Coronary artery (tissue), 2 donors: ENCODE measurements around the gene RAX.

Source experiments
- DNase-seq: peaks from one replicate; pipeline ENCODE4 v3.0.0-alpha.2; 2017; ENCODE audit warnings: low spot score
- H3K27ac ChIP-seq, 2 donors: fragments of 200-600 bp; sonication (generic); one replicate each; pipeline ENCODE4 v1.5.1; 2016 to 2019
- H3K4me3 ChIP-seq: fragments of 200-600 bp; sonication (generic); 2 replicates; pipeline ENCODE4 v1.5.1; 2016; ENCODE audit warnings: mild to moderate bottlenecking, moderate library complexity
- TF ChIP-seq, protein P1 (sequence below): fragments of 200-600 bp; sonication (generic); IDR thresholded peaks from one replicate; pipeline ENCODE4 v1.5.1; 2019; ENCODE audit warnings: antibody characterized with exemption

RAX gene

DNA sequence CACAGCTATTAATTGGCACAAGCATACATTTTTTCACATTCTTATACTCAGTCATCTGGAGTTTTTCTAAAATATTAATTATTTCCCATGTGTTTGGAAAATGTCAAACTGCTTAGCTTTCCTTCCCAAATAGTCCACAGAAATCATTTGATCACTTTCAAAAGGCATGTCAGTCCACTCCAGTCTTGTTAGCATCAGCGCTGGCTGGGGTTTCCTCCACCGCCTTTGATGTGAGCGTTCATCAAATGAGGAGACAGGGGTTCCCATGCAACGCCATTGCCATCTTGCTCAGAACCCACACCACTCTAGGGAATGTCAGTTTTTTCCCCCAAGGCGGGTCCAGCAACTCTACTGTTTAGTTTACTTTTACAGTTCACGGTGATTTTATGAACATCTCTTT is 13.1 kb upstream of the RAX start:
- DNase-seq: no peak
- H3K27ac ChIP-seq: no peak overlapping the region
- no peak overlapping the region for H3K4me3 ChIP-seq
- TF ChIP-seq, protein P1, sequence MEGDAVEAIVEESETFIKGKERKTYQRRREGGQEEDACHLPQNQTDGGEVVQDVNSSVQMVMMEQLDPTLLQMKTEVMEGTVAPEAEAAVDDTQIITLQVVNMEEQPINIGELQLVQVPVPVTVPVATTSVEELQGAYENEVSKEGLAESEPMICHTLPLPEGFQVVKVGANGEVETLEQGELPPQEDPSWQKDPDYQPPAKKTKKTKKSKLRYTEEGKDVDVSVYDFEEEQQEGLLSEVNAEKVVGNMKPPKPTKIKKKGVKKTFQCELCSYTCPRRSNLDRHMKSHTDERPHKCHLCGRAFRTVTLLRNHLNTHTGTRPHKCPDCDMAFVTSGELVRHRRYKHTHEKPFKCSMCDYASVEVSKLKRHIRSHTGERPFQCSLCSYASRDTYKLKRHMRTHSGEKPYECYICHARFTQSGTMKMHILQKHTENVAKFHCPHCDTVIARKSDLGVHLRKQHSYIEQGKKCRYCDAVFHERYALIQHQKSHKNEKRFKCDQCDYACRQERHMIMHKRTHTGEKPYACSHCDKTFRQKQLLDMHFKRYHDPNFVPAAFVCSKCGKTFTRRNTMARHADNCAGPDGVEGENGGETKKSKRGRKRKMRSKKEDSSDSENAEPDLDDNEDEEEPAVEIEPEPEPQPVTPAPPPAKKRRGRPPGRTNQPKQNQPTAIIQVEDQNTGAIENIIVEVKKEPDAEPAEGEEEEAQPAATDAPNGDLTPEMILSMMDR: no peak

DNA sequence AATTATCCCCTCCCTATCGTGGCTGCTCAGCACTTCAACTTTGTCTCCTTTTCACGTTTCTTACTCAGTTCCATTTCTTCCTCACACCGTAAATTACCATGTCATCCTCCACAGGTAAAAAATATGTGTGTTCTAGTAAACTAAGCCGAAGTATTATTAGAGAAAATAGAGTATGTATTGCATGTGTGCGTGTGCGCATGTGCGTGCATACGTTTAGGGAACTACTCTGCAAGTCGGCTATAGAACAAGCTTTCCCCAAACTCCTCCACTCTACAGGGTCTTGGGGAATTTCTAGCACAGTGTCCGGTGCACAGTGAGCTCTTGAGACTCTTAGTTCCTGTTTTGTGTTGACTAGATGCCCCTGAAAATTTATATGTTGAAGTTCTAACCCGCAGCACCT is 9.1 kb upstream of the RAX start:
- no peak for DNase-seq
- no peak overlapping the region for H3K4me3 ChIP-seq
- no peak overlapping the region for H3K27ac ChIP-seq
- TF ChIP-seq, protein P1: no peak

DNA sequence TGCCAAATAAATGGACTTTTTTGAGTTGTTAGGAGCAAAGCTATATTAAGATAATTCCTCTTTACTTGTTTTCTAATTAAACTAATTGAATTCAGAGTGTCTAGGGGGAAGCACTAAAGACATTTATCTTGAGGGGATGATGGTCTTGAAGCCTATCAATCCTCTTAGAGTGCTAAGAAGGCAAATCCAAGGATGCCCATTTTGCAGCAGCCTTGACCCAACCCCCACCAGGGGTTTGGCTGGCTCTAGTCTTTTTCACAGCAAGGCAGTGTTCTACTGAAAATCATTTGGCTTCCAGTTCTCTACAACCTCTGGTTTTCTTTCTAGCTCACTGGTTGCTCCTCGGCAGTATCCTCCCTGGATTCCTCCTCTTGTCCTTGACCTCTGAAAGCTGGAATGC is 6.5 kb upstream of the RAX start:
- Histone ChIP-seq H3K4me3 (no peak overlapping the region), H3K27ac (no peak overlapping the region)
- DNase-seq: no peak
- TF ChIP-seq, protein P1: no peak

DNA sequence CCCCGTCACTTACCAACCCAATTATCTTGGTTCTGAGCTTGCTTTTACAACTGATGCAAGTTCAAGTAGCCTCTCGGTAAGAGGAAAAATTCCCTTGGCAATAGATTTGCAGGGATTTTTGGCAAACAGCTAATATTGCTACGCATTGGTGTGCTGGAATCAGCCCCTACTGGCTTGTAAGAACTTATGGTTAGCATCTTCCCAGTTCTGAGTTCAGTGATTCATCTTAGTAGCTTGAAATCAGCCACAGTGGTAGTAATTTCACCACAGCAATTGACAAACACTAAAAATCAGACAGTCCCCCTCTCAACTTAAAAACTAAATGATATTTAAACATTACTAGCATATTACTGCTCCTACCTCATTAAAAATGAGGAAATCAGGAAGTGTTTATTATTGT is 5.9 kb upstream of the RAX start:
- DNase-seq: no peak
- TF ChIP-seq, protein P1: no peak
- no peak overlapping the region for H3K27ac ChIP-seq
- H3K4me3 ChIP-seq: no peak overlapping the region

DNA sequence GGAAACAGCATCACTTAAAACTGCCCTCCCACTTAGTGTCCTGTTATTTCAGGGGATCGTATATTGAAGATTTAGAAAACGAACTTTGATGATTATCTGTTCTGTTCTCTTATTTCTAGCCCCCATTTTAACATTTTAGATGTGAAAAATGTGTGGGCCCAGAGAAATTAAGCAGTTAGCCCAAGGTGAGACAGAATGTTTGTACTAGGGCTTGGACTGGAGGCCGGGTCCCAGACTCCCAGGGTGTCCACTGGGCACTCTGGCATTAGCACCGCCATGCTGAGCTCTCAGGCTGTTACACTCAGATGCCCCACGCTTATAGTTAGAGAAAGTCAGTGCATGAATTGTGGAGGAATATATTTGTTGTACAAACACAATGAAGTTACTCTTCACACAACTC is 5.5 kb upstream of the RAX start:
- no peak overlapping the region for H3K27ac ChIP-seq
- DNase-seq: no peak
- H3K4me3 ChIP-seq: no peak overlapping the region
- TF ChIP-seq, protein P1: no peak

DNA sequence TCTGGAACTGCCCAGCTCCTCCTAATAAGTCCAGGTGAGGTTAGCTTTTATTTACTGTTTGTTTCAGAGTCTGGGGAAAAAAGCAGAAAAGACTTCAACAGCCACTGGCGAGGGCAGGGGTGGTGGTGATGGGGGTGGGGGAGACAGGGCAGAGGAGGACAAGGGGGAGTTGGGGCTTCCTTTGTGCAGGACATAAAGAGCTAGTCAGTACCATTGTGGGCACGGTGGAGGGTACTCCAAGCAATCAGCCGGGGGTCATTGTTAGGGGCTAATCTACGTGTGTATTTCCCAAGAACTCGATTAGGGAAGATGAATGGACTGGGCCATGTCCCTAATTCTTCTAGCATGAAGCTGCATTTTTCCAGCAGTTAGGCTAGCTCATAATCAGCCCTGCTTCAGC is 2.8 kb upstream of the RAX start:
- TF ChIP-seq, protein P1: no peak
- H3K4me3 ChIP-seq: no peak overlapping the region
- H3K27ac ChIP-seq: no peak overlapping the region
- no peak for DNase-seq

DNA sequence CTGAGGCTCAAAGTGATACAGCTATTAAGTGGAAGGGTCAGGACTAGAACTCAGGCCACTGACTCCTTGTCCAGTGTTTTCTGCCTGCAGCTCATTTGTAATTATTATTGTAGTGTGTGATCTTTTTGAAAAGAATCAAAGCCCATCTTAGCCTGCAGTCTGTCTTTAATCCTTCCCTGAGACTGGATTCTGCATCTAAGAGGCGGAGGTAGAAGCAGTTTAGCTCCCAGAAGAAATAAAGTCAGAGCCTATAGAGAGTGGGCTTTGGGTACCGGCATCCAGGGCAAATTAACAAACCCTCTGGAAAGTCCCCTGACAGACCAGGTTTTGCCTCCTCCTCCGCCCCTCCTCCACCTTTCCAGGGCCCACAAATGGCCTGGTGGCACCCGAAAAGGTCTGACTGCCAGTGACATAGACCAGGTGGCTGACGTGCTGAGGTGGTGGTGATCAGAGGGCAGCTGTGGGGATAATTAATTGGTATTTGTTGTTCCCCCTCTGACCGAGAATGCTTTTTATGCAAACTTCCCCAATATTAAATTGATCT is 2.2 kb upstream of the RAX start:
- Histone ChIP-seq H3K27ac (no peak overlapping the region), H3K4me3 (no peak overlapping the region)
- DNase-seq: no peak
- TF ChIP-seq, protein P1: no peak
